A673 (cell line): ENCODE results near the gene DDAH1. TPM values are rescaled to one million over a fixed set of nuclear protein-coding genes. Genes with fewer than 3 reads are reported as not detected.

Source experiments
- BruUV-seq: library from RNA; stranded (reverse); fragments of 400-500 nt; replicated peaks from 2 replicates; lab custom pipeline; 2021; lab: Mats Ljungman, UMichigan
- CTCF ChIA-PET: fragments of 300-600 bp; sonication (Branson Sonifier 250); formaldehyde crosslinking; loops from one replicate; lab custom pipeline; 2022; ENCODE audit warnings: antibody characterized with exemption; lab: Charles Lee
- POLR2A ChIA-PET: fragments of 300-600 bp; sonication (Branson Sonifier 250); formaldehyde crosslinking; loops from one replicate; lab custom pipeline; 2022; ENCODE audit warnings: antibody characterized with exemption; ENCODE audit not compliant: low non-redundant PET; lab: Charles Lee
- DNase-seq: peaks from one replicate; pipeline ENCODE4 v3.0.0-alpha.2; 2015; ENCODE audit warnings: low spot score
- H3K27ac ChIP-seq: fragments of 200-600 bp; sonication (generic); 2 replicates; pipeline ENCODE4 v1.5.1; 2016; ENCODE audit warnings: mixed run types, low read depth, mild to moderate bottlenecking, mixed read lengths, antibody characterized with exemption, low read length; ENCODE audit not compliant: poor library complexity, severe bottlenecking
- H3K27me3 ChIP-seq: fragments of 200-600 bp; sonication (generic); replicated peaks from 2 replicates; pipeline ENCODE4 v1.6.1; 2017; ENCODE audit warnings: mixed run types, low read depth, mild to moderate bottlenecking, mixed read lengths, antibody characterized with exemption, low read length; ENCODE audit not compliant: insufficient read depth, poor library complexity
- H3K36me3 ChIP-seq: fragments of 200-600 bp; sonication (generic); 2 replicates; pipeline ENCODE4 v1.6.1; 2016; ENCODE audit warnings: mixed run types, mild to moderate bottlenecking, mixed read lengths, antibody characterized with exemption, low read length; ENCODE audit not compliant: insufficient read depth, poor library complexity, severe bottlenecking
- H3K4me1 ChIP-seq: fragments of 200-600 bp; sonication (generic); 2 replicates; pipeline ENCODE4 v1.6.1; 2017; ENCODE audit warnings: mixed run types, mild to moderate bottlenecking, mixed read lengths, antibody characterized with exemption, low read length; ENCODE audit not compliant: insufficient read depth, poor library complexity, severe bottlenecking
- H3K4me3 ChIP-seq: fragments of 200-600 bp; sonication (generic); 2 replicates; pipeline ENCODE4 v1.5.1; 2016; ENCODE audit warnings: low read depth, mixed run types, mild to moderate bottlenecking, mixed read lengths, low read length; ENCODE audit not compliant: poor library complexity, severe bottlenecking
- H3K9me3 ChIP-seq: fragments of 200-600 bp; sonication (generic); 2 replicates; pipeline ENCODE4 v1.6.1; 2016; ENCODE audit warnings: mixed run types, low read depth, mild to moderate bottlenecking, mixed read lengths, antibody characterized with exemption, low read length; ENCODE audit not compliant: poor library complexity, severe bottlenecking
- CTCF ChIP-seq: fragments of 300-800, 200-600 bp; sonication (generic); conservative IDR thresholded peaks from 2 replicates; pipeline ENCODE4 v1.5.1; 2017; ENCODE audit warnings: low read depth, mild to moderate bottlenecking, antibody characterized with exemption, low read length, moderate library complexity, mixed read lengths
- EZH2 ChIP-seq: fragments of 200-600 bp; sonication (generic); IDR thresholded peaks from 2 replicates; pipeline ENCODE4 v1.6.1; 2017; ENCODE audit warnings: borderline replicate concordance, low read depth, mild to moderate bottlenecking, mixed read lengths, antibody characterized with exemption, low read length; ENCODE audit not compliant: poor library complexity, severe bottlenecking
- intact Hi-C: fragments of 100-400 bp; cut with micrococcal nuclease; formaldehyde crosslinking; loops from one replicate; pipeline ENCODE4 v1.10.0; 2022; ENCODE audit not compliant: unreplicated experiment
- total RNA-seq: library from RNA; stranded (reverse); gene quantifications from 2 replicates; pipeline ENCODE4 v1.2.3, GENCODE V29; 2021

DDAH1 gene
- total RNA-seq, 1 experiment from 2014 or later, result 32.5 TPM

GRCh38 chr1:85452948-85453347 is 12.0 kb downstream of the DDAH1 start:
- no peaks in the 10 kb centered on the region for H3K36me3 ChIP-seq
- no peaks in the 10 kb centered on the region for H3K9me3 ChIP-seq
- TF ChIP-seq CTCF, result no peak
- TF ChIP-seq EZH2, result no peak
- intact Hi-C loops, result no loop called here
- POLR2A ChIA-PET, result no interaction called here
- DNase-seq, result no peak
- no peaks in the 10 kb centered on the region for H3K27me3 ChIP-seq
- no TSS peak for BruUV-seq
- H3K4me1 ChIP-seq, result no peaks in the 10 kb centered on the region
- CTCF ChIA-PET, result no interaction called here
- H3K4me3 ChIP-seq, result no peak overlapping the region
- H3K27ac ChIP-seq, result no peak overlapping the region

- Histone ChIP-seq H3K4me3 (no peak overlapping the region), H3K27me3 (no peaks in the 10 kb centered on the region), H3K27ac (no peak overlapping the region), H3K9me3 (no peaks in the 10 kb centered on the region), H3K4me1 (no peaks in the 10 kb centered on the region), H3K36me3 (no peaks in the 10 kb centered on the region)
- no peak for DNase-seq
- intact Hi-C loops, result no loop called here
- no peak for TF ChIP-seq CTCF
- TF ChIP-seq EZH2, result no peak
- no TSS peak for BruUV-seq
- POLR2A ChIA-PET, result no interaction called here
- CTCF ChIA-PET, result no interaction called here
Measured at GRCh38 chr1:85451236-85451830, 13.6 kb downstream of the DDAH1 start.

GRCh38 chr1:85450832-85451231 is 14.1 kb downstream of the DDAH1 start:
- DNase-seq, result no peak
- TF ChIP-seq EZH2 (no peak), CTCF (no peak)
- Histone ChIP-seq H3K4me3 (no peak overlapping the region), H3K9me3 (no peaks in the 10 kb centered on the region), H3K4me1 (no peaks in the 10 kb centered on the region), H3K27me3 (no peaks in the 10 kb centered on the region), H3K36me3 (no peaks in the 10 kb centered on the region), H3K27ac (no peak overlapping the region)
- intact Hi-C loops, result no loop called here
- ChIA-PET CTCF (no interaction called here), POLR2A (no interaction called here)
- no TSS peak for BruUV-seq
